ENCODE measurements around the gene GAB1. TPM values are rescaled to one million over a fixed set of nuclear protein-coding genes. Genes with fewer than 3 reads are reported as not detected.

Gene GAB1
- total RNA-seq, 1 experiment from 2014 or later: 3.8 TPM

DNA sequence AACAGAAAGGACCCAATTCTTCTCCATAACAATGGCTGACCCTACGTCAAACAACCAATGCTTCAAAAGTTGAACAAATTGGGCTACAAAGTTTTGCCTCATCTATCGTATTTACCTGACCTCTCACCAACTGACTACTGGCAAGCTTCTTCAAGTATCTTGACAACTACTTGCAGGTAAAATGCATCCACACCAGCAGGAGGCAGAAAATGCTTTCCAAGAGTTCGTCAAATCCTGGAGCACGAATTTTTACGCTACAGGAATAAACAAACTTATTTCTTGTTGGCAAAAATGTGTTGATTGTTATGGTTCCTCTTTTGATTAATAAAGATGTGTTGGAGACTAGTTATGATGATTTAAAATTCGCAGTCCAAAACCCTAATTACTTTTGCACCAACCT lies 6.7 kb upstream of the GAB1 start:
- intact Hi-C loops (cut with micrococcal nuclease): loop anchor here (10.0 kb wide), 1 partner anchor 145 kb away; the partner anchor contains the start of gene USP38
- no peak overlapping the region for H3K4me3 ChIP-seq (replicated peaks in 1 of 2; ENCODE audit: low read depth in 1 of 2, low read length in 2 of 2)
- no peaks in the 10 kb centered on the region for H4K20me1 ChIP-seq (ENCODE audit: insufficient read depth)
- H3K27me3 ChIP-seq (ENCODE audit: insufficient read depth, low read length): no peaks in the 10 kb centered on the region
- no peaks in the 10 kb centered on the region for H3K9me2 ChIP-seq (ENCODE audit: insufficient read depth)
- no peaks in the 10 kb centered on the region for H3K79me2 ChIP-seq (ENCODE audit: insufficient read depth, low read length)
- no peak for TF ChIP-seq YY1 (IDR thresholded peaks at IDR 0.05; ENCODE audit: extremely low read depth, insufficient replicate concordance, low read depth, low read length)
- TF ChIP-seq CTCF (IDR thresholded peaks at IDR 0.05 in 2 of 3, conservative IDR thresholded peaks at IDR 0.05 in 1 of 3; ENCODE audit: borderline replicate concordance in 1 of 3, insufficient read depth in 1 of 3, low read depth in 2 of 3, low read length in 2 of 3): 0 out of 6 replicates have a peak, but pooled peaks of 2 of the 3 experiments have one; percentile 7 to 22
- H2AFZ ChIP-seq (ENCODE audit: low read depth, low read length, poor library complexity, severe bottlenecking): no peak overlapping the region
- H3K9ac ChIP-seq (ENCODE audit: low read length): no peak overlapping the region
- no peak overlapping the region for H3K27ac ChIP-seq (ENCODE audit: low read depth, low read length)
- DNase-seq (ENCODE audit: low read depth, low spot score): no peak
- ChIA-PET RAD21 (ENCODE audit: low non-redundant PET in 1 of 2, low total read pairs in 2 of 2, uncharacterized antibody in 2 of 2, unreplicated experiment in 2 of 2) (no interaction called here), CTCF (no interaction called here), POLR2A (no interaction called here)
- no peaks in the 10 kb centered on the region for H3K9me3 ChIP-seq (ENCODE audit: control insufficient read depth in 1 of 2, insufficient read depth in 1 of 2, low read depth in 1 of 2, low read length in 2 of 2)
- BruUV-seq (replicated peaks): no TSS peak
- no peaks in the 10 kb centered on the region for H3K4me1 ChIP-seq (ENCODE audit: control insufficient read depth in 1 of 2, insufficient read depth in 2 of 2, low read length in 2 of 2)
- H3K4me2 ChIP-seq (ENCODE audit: low read length): no peak overlapping the region
- no peak for ATAC-seq
- no peaks in the 10 kb centered on the region for H3K36me3 ChIP-seq (ENCODE audit: control insufficient read depth in 1 of 2, insufficient read depth in 2 of 2, low read length in 2 of 2)

DNA sequence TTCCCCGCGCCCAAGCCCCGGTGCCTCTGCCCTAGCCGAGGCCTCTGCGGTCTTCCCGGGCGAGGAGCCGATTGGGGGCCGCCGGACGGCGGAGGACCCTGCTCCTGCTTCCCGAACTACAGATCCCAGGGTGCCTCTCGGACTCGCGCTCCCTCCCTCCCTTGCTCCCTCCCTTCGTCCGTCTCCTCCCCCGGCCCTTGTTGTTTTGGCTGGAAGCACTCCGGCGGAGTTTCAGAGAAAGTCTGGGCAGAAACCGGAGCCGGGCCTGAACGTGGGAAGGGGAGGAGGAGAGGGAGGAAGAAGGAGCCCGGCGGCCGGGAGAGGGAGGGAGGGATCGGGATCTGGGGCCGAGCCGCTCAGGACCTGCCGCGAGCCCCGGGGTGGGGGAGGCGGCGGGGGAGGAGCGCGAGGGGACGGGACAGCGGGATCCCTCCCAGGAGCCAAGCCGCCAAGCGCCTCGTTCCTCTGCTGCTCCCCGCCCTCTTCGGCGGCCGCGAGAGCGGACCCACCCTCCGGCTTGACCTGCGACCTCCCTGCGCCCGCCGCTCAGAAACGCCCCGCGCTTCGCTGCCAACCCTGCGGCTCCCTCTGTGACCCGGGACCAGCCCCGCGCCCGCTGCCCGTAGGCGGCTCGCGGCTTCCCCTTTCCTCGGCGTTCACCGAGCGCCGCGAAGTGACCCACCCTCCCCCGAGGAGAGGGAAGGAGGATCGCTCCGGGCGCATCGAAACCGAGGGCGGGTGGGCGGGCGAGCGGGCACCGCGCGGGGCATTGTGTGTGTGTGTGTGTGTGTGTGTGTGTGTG lies 496 bp upstream of the GAB1 start:
- peak overlapping the region; percentile 52 for H2AFZ ChIP-seq (ENCODE audit: low read depth, low read length, poor library complexity, severe bottlenecking)
- intact Hi-C loops (cut with micrococcal nuclease): loop anchor here (10.0 kb wide), 1 partner anchor 151 kb away; the partner anchor contains the start of gene USP38
- H3K9me2 ChIP-seq (ENCODE audit: insufficient read depth): no peaks in the 10 kb centered on the region
- no peaks in the 10 kb centered on the region for H4K20me1 ChIP-seq (ENCODE audit: insufficient read depth)
- peak; percentile 80 for ATAC-seq
- peaks cover 14% of the 10 kb centered on the region; the same call in 1 of the 2 replicates for H3K27me3 ChIP-seq (ENCODE audit: insufficient read depth, low read length)
- H3K36me3 ChIP-seq (ENCODE audit: control insufficient read depth in 1 of 2, insufficient read depth in 2 of 2, low read length in 2 of 2): no peaks in the 10 kb centered on the region
- peak overlapping the region; percentile 28; the same call in 1 of the 2 replicates for H3K27ac ChIP-seq (ENCODE audit: low read depth, low read length)
- peak overlapping the region; percentile 98 for H3K4me2 ChIP-seq (ENCODE audit: low read length)
- no peak for DNase-seq (ENCODE audit: low read depth, low spot score)
- ChIA-PET POLR2A (interaction anchor here (0.9 to 1.1 kb wide), 2 partner anchors 9 to 10 kb away, joined by 3 to 7 read pairs; no protein-coding TSS in a partner anchor), RAD21 (ENCODE audit: low non-redundant PET in 1 of 2, low total read pairs in 2 of 2, uncharacterized antibody in 2 of 2, unreplicated experiment in 2 of 2) (no interaction called here), CTCF (no interaction called here)
- peaks cover 3 to 17% of the 10 kb centered on the region in 2 experiments for H3K4me1 ChIP-seq (ENCODE audit: control insufficient read depth in 1 of 2, insufficient read depth in 2 of 2, low read length in 2 of 2)
- H3K9ac ChIP-seq (ENCODE audit: low read length): peak overlapping the region; percentile 55
- peak overlapping the region; percentile 53 to 76 for H3K4me3 ChIP-seq (replicated peaks in 1 of 2; ENCODE audit: low read depth in 1 of 2, low read length in 2 of 2)
- no TSS peak for BruUV-seq (replicated peaks)
- no peaks in the 10 kb centered on the region for H3K79me2 ChIP-seq (ENCODE audit: insufficient read depth, low read length)
- no peaks in the 10 kb centered on the region for H3K9me3 ChIP-seq (ENCODE audit: control insufficient read depth in 1 of 2, insufficient read depth in 1 of 2, low read depth in 1 of 2, low read length in 2 of 2)
- TF ChIP-seq CTCF (IDR thresholded peaks at IDR 0.05 in 2 of 3, conservative IDR thresholded peaks at IDR 0.05 in 1 of 3; ENCODE audit: borderline replicate concordance in 1 of 3, insufficient read depth in 1 of 3, low read depth in 2 of 3, low read length in 2 of 3): no peak
- peak; percentile 49; the same call in 1 of the 2 replicates for TF ChIP-seq POLR2AphosphoS5 (IDR thresholded peaks at IDR 0.05; ENCODE audit: low read depth, low read length)
- no peak for TF ChIP-seq YY1 (IDR thresholded peaks at IDR 0.05; ENCODE audit: extremely low read depth, insufficient replicate concordance, low read depth, low read length)
- no peak for TF ChIP-seq CBX3 (IDR thresholded peaks at IDR 0.05; ENCODE audit: low read depth)
- no peak for TF ChIP-seq EZH2phosphoT487 (IDR thresholded peaks at IDR 0.05; ENCODE audit: borderline replicate concordance)
- no peak for TF ChIP-seq REST (IDR thresholded peaks at IDR 0.05; ENCODE audit: low read depth)
- no peak for TF ChIP-seq ZFX (IDR thresholded peaks at IDR 0.05)
- TF ChIP-seq RAD21 (IDR thresholded peaks at IDR 0.05; ENCODE audit: low read depth): no peak

Data from HCT116 (cell line).